ENCODE data around the gene VILL. TPM values are rescaled to one million over a fixed set of nuclear protein-coding genes. Genes with fewer than 3 reads are reported as not detected.

Gene VILL
- total and polyA plus RNA-seq, 2 donors (not counting 3 experiments of a cell fraction or from before 2014, with no cell fraction given): 9.0 to 10.0 TPM

DNA sequence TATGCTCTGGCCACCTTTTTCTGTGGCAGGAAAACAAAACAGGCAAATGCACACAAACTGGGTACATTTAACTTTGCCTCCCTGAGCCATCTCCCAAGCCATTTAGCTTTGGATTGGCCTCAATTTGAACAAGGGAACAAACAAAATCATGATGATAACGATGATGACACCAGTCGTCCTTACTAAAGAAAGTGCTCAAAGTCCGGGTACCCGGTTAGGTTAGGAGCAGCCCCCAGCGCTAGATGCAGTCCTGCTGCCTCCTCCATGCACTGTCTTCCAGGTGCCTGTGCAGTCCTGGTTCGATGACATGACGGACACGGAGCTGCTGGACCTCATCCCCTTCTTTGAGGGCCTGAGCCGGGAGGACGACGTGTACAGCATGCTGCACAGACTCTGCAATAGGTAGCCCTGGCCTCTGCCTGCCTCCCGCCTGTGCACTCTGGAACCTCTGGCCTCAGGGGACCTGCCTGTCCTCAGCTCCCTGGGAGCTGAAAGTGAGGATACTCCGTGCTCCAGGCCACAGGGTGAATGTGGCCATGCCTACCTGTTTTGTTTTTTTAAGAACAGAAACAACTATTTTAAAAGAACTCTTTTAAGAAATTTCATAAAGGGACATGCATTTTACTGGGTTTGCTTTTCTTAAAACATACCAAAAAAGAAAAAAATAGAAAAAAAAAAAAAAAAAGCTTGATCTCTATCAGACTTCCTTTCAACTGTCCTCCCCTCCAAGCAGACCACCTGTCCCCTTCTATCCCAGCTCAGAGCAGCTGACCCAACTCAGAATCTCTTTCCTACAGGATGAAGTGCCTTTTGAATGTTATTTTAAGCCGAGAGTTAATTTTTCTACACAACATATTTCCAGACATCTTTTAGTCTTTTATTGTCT, 9.9 kb upstream of the VILL start:
- no peak overlapping the region for H3K9ac ChIP-seq (replicated peaks; ENCODE audit: extremely low read depth, insufficient read depth, low read length)
- BruUV-seq (replicated peaks): no TSS peak
- H3K9me3 ChIP-seq (replicated peaks; ENCODE audit: control insufficient read depth, insufficient read depth, low read length): no peaks in the 10 kb centered on the region
- H3K4me3 ChIP-seq (replicated peaks in 1 of 3; ENCODE audit: insufficient read depth in 1 of 3, low read depth in 1 of 3, low read length in 3 of 3): no peak overlapping the region
- H3K79me2 ChIP-seq (ENCODE audit: control insufficient read depth, insufficient read depth, low read length): no peaks in the 10 kb centered on the region
- no peaks in the 10 kb centered on the region for H3K27me3 ChIP-seq (ENCODE audit: control insufficient read depth in 2 of 2, insufficient read depth in 2 of 2, low read length in 2 of 2)
- intact Hi-C loops (cut with micrococcal nuclease): no loop called here
- H3K4me1 ChIP-seq (ENCODE audit: control insufficient read depth, extremely low read depth, insufficient read depth, low read length): no peaks in the 10 kb centered on the region
- H3K27ac ChIP-seq (ENCODE audit: insufficient read depth, low read depth, low read length): no peak overlapping the region
- H4K20me1 ChIP-seq (replicated peaks; ENCODE audit: control insufficient read depth, extremely low read depth, insufficient read depth, low read length): no peaks in the 10 kb centered on the region
- no peak for FAIRE-seq
- no peak overlapping the region for H2AFZ ChIP-seq (ENCODE audit: low read depth, low read length)
- peaks cover 0 to 15% of the 10 kb centered on the region in 2 experiments for H3K36me3 ChIP-seq (ENCODE audit: control insufficient read depth in 2 of 2, extremely low read depth in 1 of 2, insufficient read depth in 2 of 2, low read length in 2 of 2)
- dilution Hi-C loops (cut with MboI; ENCODE audit: extremely low pct_ligation_motif_present, low sequenced_read_pairs): no loop called here
- ChIA-PET POLR2A (no interaction called here), CTCF (interaction anchor here (0.9 to 6.9 kb wide), 6 partner anchors 13 to 128 kb away, joined by 3 to 53 read pairs (median 4); no protein-coding TSS in a partner anchor)
- no peak for DNase-seq (ENCODE audit: low read depth, low spot score)
- no peak overlapping the region for H3K4me2 ChIP-seq (ENCODE audit: insufficient read depth, low read length)
- TF ChIP-seq GATA2 (IDR thresholded peaks at IDR 0.05; ENCODE audit: insufficient read depth, insufficient read length, low read depth, low read length) (no peak), EZH2 (IDR thresholded peaks at IDR 0.05; ENCODE audit: borderline replicate concordance, low read depth, low read length, severe bottlenecking) (no peak), MYC (IDR thresholded peaks at IDR 0.05; ENCODE audit: low read depth, low read length) (no peak), FOS (IDR thresholded peaks at IDR 0.05; ENCODE audit: borderline replicate concordance, insufficient read depth, low read length) (no peak), POLR2AphosphoS5 (IDR thresholded peaks at IDR 0.05; ENCODE audit: insufficient read depth, low read depth, low read length) (no peak), MAX (IDR thresholded peaks at IDR 0.05; ENCODE audit: insufficient read depth, insufficient read length) (no peak), JUN (IDR thresholded peaks at IDR 0.05; ENCODE audit: borderline replicate concordance, insufficient read depth, insufficient read length, low read depth) (no peak), POLR2A (IDR thresholded peaks at IDR 0.05; ENCODE audit: low read depth, low read length) (no peak)
- TF ChIP-seq, protein P1, sequence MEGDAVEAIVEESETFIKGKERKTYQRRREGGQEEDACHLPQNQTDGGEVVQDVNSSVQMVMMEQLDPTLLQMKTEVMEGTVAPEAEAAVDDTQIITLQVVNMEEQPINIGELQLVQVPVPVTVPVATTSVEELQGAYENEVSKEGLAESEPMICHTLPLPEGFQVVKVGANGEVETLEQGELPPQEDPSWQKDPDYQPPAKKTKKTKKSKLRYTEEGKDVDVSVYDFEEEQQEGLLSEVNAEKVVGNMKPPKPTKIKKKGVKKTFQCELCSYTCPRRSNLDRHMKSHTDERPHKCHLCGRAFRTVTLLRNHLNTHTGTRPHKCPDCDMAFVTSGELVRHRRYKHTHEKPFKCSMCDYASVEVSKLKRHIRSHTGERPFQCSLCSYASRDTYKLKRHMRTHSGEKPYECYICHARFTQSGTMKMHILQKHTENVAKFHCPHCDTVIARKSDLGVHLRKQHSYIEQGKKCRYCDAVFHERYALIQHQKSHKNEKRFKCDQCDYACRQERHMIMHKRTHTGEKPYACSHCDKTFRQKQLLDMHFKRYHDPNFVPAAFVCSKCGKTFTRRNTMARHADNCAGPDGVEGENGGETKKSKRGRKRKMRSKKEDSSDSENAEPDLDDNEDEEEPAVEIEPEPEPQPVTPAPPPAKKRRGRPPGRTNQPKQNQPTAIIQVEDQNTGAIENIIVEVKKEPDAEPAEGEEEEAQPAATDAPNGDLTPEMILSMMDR (IDR thresholded peaks at IDR 0.05; ENCODE audit: extremely low read depth in 1 of 2, insufficient read depth in 1 of 2, low read depth in 1 of 2, low read length in 2 of 2): no peak
- H3K9me1 ChIP-seq (replicated peaks; ENCODE audit: control insufficient read depth, extremely low read depth, insufficient read depth, low read length): no peaks in the 10 kb centered on the region
